Neural progenitor cell (in vitro differentiated cells): ENCODE data around the gene SYNCRIP.

Experiments
- CTCF ChIP-seq: fragments of 200-600 bp; sonication (generic); IDR thresholded peaks from 2 replicates; pipeline ENCODE4 v1.5.1; 2017; ENCODE audit warnings: antibody characterized with exemption, mild to moderate bottlenecking
- EZH2 ChIP-seq: fragments of 200-600 bp; sonication (generic); IDR thresholded peaks from 2 replicates; pipeline ENCODE4 v1.6.1; 2017; ENCODE audit warnings: antibody characterized with exemption, mild to moderate bottlenecking, moderate library complexity
- EZH2phosphoT487 ChIP-seq: fragments of 200-600 bp; sonication (generic); IDR thresholded peaks from 2 replicates; pipeline ENCODE4 v1.6.1; 2017; ENCODE audit warnings: antibody characterized with exemption

- no peak for TF ChIP-seq CTCF
- no peak for TF ChIP-seq EZH2phosphoT487
- no peak for TF ChIP-seq EZH2
Observed at GRCh38 chr6:85650606-85651005, 7.9 kb upstream of the SYNCRIP start.
